Loucy (cell line): ENCODE results near the gene DZIP1L.

Source experiments
- EZH2phosphoT487 ChIP-seq: fragments of 200-600 bp; IDR thresholded peaks from 2 replicates; pipeline ENCODE4 v1.6.1; 2018; ENCODE audit warnings: antibody characterized with exemption, mild to moderate bottlenecking, moderate library complexity, borderline replicate concordance
- TF ChIP-seq, protein P1 (sequence below): fragments of 200-600 bp; sonication (generic); conservative IDR thresholded peaks from 2 replicates; pipeline ENCODE4 v1.5.1; 2014; ENCODE audit warnings: mild to moderate bottlenecking, antibody characterized with exemption, low read length

DNA sequence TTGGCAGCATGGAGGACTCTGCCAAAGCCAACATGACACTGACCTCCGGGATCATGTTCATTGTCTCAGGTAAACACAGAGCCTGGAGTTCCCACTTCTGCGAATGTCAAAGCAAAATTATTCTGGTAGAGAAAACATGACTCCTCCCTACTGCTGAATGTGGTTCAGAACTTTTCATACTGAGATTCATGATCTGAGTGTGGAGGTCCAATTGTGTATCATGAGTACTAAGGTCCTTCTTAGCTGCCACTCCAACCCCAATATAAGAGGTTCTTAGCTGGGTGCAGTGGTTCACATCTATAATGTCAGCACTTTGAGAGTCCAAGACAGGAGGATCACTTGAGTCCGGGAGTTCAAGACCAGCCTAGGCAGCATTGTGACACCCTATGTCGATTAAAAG is 91.7 kb downstream of the DZIP1L start:
- TF ChIP-seq, protein P1, sequence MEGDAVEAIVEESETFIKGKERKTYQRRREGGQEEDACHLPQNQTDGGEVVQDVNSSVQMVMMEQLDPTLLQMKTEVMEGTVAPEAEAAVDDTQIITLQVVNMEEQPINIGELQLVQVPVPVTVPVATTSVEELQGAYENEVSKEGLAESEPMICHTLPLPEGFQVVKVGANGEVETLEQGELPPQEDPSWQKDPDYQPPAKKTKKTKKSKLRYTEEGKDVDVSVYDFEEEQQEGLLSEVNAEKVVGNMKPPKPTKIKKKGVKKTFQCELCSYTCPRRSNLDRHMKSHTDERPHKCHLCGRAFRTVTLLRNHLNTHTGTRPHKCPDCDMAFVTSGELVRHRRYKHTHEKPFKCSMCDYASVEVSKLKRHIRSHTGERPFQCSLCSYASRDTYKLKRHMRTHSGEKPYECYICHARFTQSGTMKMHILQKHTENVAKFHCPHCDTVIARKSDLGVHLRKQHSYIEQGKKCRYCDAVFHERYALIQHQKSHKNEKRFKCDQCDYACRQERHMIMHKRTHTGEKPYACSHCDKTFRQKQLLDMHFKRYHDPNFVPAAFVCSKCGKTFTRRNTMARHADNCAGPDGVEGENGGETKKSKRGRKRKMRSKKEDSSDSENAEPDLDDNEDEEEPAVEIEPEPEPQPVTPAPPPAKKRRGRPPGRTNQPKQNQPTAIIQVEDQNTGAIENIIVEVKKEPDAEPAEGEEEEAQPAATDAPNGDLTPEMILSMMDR: no peak
- no peak for TF ChIP-seq EZH2phosphoT487
